SK-N-MC (cell line): ENCODE measurements around the gene COBL.

Source experiments
- EZH2 ChIP-seq: fragments of 200-600 bp; sonication (generic); IDR thresholded peaks from one replicate; pipeline ENCODE4 v1.6.1; 2017; ENCODE audit warnings: antibody characterized with exemption
- FOXP2 ChIP-seq: optimal IDR thresholded peaks from 2 replicates; pipeline ENCODE3; 2011; ENCODE audit warnings: mild to moderate bottlenecking, moderate library complexity; ENCODE audit not compliant: insufficient read depth; ENCODE audit errors: extremely low read length, control extremely low read depth
- POLR2AphosphoS5 ChIP-seq: IDR thresholded peaks from 2 replicates; pipeline ENCODE4 v1.6.1; 2012; ENCODE audit warnings: mild to moderate bottlenecking, low read depth, low read length, borderline replicate concordance

DNA sequence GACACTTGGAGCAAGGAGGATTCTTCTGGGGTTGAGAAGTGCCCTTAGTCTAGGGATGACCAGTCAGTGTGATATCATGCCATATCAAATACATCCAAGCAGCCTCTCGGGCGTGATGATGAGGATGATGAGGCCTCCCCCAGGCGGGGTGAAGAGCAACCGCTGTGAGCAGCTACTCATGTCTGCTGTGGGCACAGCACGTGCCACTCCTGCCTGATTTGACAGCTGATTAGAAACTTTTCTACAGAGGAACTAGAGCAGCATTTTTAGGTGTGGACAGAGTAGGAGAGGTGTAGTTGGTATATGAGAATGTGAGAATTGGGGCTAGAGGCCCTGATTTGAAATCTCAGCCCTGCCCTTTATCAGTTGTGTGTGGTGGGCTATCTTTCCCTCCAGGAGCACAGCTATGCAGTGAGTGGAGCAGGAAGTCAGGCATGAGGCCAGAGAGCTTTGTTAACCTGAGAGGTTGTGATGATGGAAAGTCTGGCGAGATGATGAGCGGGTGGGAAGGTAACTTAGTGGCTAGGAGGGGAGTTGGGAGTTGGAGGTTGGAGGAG lies 49.6 kb upstream of the COBL start:
- TF ChIP-seq POLR2AphosphoS5 (no peak), EZH2 (no peak), FOXP2 (no peak)
